ENCODE results near the gene COX20. TPM values are rescaled to one million over a fixed set of nuclear protein-coding genes. Genes with fewer than 3 reads are reported as not detected.

Gene COX20
- total and polyA plus RNA-seq, 2 of the 13 experiments (the other 11 are each of a cell fraction or from before 2014, with no cell fraction given): 34.4 to 95.8 TPM

- TF ChIP-seq ZNF670 (CRISPR knock-in tag; IDR thresholded peaks at IDR 0.05; ENCODE audit: borderline replicate concordance) (0 out of 2 replicates have a peak, but pooled peaks have one; percentile 19), KDM5B (CRISPR knock-in tag; IDR thresholded peaks at IDR 0.05; ENCODE audit: borderline replicate concordance) (no peak), ZNF333 (CRISPR knock-in tag; IDR thresholded peaks at IDR 0.05; ENCODE audit: borderline replicate concordance) (no peak), HNF1A (IDR thresholded peaks at IDR 0.05; ENCODE audit: low read depth) (no peak), HNF1A (CRISPR knock-in tag; IDR thresholded peaks at IDR 0.05; ENCODE audit: borderline replicate concordance) (no peak), TCF7L2 (IDR thresholded peaks at IDR 0.05; ENCODE audit: low read depth, low read length) (no peak), ZNF451 (CRISPR knock-in tag; IDR thresholded peaks at IDR 0.05) (no peak), ZFP1 (CRISPR knock-in tag; IDR thresholded peaks at IDR 0.05) (no peak), RBAK (CRISPR knock-in tag; IDR thresholded peaks at IDR 0.05) (no peak), ZNF326 (CRISPR knock-in tag; IDR thresholded peaks at IDR 0.05; ENCODE audit: borderline replicate concordance) (no peak), BCL3 (CRISPR knock-in tag; IDR thresholded peaks at IDR 0.05) (no peak), SKIL (CRISPR knock-in tag; IDR thresholded peaks at IDR 0.05; ENCODE audit: borderline replicate concordance) (0 out of 2 replicates have a peak, but pooled peaks have one; percentile 32), ZMAT5 (CRISPR knock-in tag; IDR thresholded peaks at IDR 0.05; ENCODE audit: borderline replicate concordance, low read depth) (no peak), ZNF180 (CRISPR knock-in tag; IDR thresholded peaks at IDR 0.05; ENCODE audit: borderline replicate concordance, low read depth) (no peak), ZNF205 (CRISPR knock-in tag; IDR thresholded peaks at IDR 0.05) (no peak), KDM4B (CRISPR knock-in tag; IDR thresholded peaks at IDR 0.05) (no peak), FOSL2 (CRISPR knock-in tag; IDR thresholded peaks at IDR 0.05) (no peak), ZNF460 (CRISPR knock-in tag; IDR thresholded peaks at IDR 0.05; ENCODE audit: borderline replicate concordance) (no peak), MED1 (CRISPR knock-in tag; IDR thresholded peaks at IDR 0.05) (no peak), RBM39 (IDR thresholded peaks at IDR 0.05; ENCODE audit: low read depth, low read length, poor library complexity, severe bottlenecking) (peak; percentile 47), ZBTB8A (CRISPR knock-in tag; IDR thresholded peaks at IDR 0.05; ENCODE audit: borderline replicate concordance, low read depth) (no peak), ZFP82 (CRISPR knock-in tag; IDR thresholded peaks at IDR 0.05; ENCODE audit: borderline replicate concordance) (no peak), RCOR2 (CRISPR knock-in tag; IDR thresholded peaks at IDR 0.05) (no peak)
These were observed 28.2 kb downstream of the COX20 start (continued) for GRCh38 chr1:244863491-244864252.

Data from HepG2 (cell line).